ENCODE results near the gene AGL. TPM values are rescaled to one million over a fixed set of nuclear protein-coding genes. Genes with fewer than 3 reads are reported as not detected.

AGL gene
- total RNA-seq: 10 to 100 TPM; 18.4 to 31.6 (median 26.6) TPM

GRCh38 chr1:99849744-99850458 lies at the start of gene AGL:
TSS of gene AGL (plus strand) at chr1:99850361. CDS start at chr1:99851043, 682 bp downstream.
- Histone ChIP-seq H3K4me3 (peak within 1 kb of the TSS; percentile 85 to 95 (median 91)), H3K9me3 (no peaks in the 10 kb centered on the region), H3K36me3 (no peaks in the 10 kb centered on the region), H3K27ac (peak within 1 kb of the TSS; percentile 89 to 96), H3K4me1 (no peaks in the 10 kb centered on the region), H3K27me3 (no peaks in the 10 kb centered on the region)
- DNase-seq (ENCODE audit: low spot score in 2 of 2): peak; percentile 71 to 88
- intact Hi-C loops (cut with DNase I; ENCODE audit: low total_unique reads): no loop called here
- TF ChIP-seq, protein P1, sequence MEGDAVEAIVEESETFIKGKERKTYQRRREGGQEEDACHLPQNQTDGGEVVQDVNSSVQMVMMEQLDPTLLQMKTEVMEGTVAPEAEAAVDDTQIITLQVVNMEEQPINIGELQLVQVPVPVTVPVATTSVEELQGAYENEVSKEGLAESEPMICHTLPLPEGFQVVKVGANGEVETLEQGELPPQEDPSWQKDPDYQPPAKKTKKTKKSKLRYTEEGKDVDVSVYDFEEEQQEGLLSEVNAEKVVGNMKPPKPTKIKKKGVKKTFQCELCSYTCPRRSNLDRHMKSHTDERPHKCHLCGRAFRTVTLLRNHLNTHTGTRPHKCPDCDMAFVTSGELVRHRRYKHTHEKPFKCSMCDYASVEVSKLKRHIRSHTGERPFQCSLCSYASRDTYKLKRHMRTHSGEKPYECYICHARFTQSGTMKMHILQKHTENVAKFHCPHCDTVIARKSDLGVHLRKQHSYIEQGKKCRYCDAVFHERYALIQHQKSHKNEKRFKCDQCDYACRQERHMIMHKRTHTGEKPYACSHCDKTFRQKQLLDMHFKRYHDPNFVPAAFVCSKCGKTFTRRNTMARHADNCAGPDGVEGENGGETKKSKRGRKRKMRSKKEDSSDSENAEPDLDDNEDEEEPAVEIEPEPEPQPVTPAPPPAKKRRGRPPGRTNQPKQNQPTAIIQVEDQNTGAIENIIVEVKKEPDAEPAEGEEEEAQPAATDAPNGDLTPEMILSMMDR (IDR thresholded peaks at IDR 0.05): no peak
- TF ChIP-seq POLR2A (IDR thresholded peaks at IDR 0.05) (no peak), POLR2AphosphoS5 (IDR thresholded peaks at IDR 0.05) (peak; percentile 52 to 71 (median 54))

DNA sequence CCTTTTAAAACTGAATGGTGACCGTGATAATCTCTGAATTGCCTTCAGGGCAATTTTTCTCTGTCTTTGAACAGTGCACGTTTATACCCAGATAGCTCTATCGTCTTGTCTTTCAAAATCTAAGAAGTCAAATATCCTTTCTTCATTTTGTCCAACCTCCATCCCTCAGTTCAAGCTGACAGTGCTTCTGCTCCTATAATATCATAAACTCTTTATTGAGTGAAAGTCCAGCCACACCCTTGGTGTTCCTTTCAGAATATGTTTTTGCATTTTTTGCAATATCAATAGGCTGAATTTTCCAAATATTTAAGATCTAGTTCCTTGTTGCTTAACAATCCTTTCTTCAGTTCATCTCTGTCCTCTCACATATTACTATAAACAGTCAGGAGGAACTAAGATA lies 48.6 kb upstream of the AGL start:
- no peak for TF ChIP-seq POLR2AphosphoS5 (IDR thresholded peaks at IDR 0.05)
- TF ChIP-seq, protein P1 (IDR thresholded peaks at IDR 0.05): no peak
- TF ChIP-seq POLR2A (IDR thresholded peaks at IDR 0.05): no peak
- intact Hi-C loops (cut with DNase I; ENCODE audit: low total_unique reads): no loop called here
- no peaks in the 10 kb centered on the region for H3K27me3 ChIP-seq
- no peaks in the 10 kb centered on the region for H3K4me1 ChIP-seq
- H3K36me3 ChIP-seq: no peaks in the 10 kb centered on the region
- no peak for DNase-seq (ENCODE audit: low spot score in 2 of 2)
- H3K4me3 ChIP-seq: no peak overlapping the region
- no peaks in the 10 kb centered on the region for H3K9me3 ChIP-seq
- no peak overlapping the region for H3K27ac ChIP-seq

- H3K27ac ChIP-seq: no peak overlapping the region
- DNase-seq (ENCODE audit: low spot score in 2 of 2): no peak
- TF ChIP-seq POLR2AphosphoS5 (IDR thresholded peaks at IDR 0.05): no peak
- intact Hi-C loops (cut with DNase I; ENCODE audit: low total_unique reads): loop anchor here (5.0 kb wide), 1 partner anchor 650 kb away; no protein-coding TSS in a partner anchor
- no peaks in the 10 kb centered on the region for H3K4me1 ChIP-seq
- H3K27me3 ChIP-seq: no peaks in the 10 kb centered on the region
- no peak overlapping the region for H3K4me3 ChIP-seq
- no peaks in the 10 kb centered on the region for H3K36me3 ChIP-seq
- H3K9me3 ChIP-seq: no peaks in the 10 kb centered on the region
Observed at GRCh38 chr1:99806882-99807281, 43.3 kb upstream of the AGL start.

DNA sequence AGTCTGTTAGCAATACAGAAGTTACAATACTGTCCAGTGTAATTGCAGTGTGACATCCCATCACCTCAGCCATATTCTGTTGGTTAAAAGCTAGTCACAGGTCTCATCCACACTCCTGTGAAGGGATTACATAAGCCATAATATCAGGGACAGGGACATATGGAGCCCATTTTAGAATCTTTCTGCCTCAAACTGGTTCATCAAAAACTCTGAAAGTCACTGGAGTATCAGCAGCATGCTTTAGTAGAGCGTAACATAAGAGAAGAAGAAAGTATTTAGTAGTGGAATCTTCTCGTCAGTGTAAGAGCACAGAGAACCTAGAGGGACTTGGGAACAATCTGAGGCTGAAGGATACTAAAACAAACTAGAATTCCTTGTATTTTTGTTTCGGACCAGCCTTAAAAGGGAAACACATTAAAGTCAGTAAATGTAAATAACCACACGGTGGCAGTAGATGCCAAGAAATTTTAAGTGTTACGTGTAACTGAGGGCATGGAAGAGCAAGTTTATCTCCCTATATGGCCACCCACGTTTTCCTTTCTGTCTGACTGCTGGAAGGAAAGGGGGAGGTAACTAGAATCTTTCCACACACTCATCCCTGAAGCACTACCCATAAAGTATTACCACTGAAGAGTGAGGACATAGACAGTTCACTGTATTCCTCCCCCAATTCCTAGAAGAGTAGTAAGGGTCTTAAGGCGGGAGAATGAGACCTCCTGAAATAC lies 41.6 kb upstream of the AGL start:
- TF ChIP-seq, protein P1 (IDR thresholded peaks at IDR 0.05): peak; percentile 18 to 73 (median 70)
- no peak for TF ChIP-seq POLR2A (IDR thresholded peaks at IDR 0.05)
- Histone ChIP-seq H3K4me1 (no peaks in the 10 kb centered on the region), H3K4me3 (peak overlapping the region in 1 of 3 donors; percentile 40), H3K27ac (peak overlapping the region; percentile 45 to 58), H3K36me3 (no peaks in the 10 kb centered on the region), H3K9me3 (no peaks in the 10 kb centered on the region), H3K27me3 (no peaks in the 10 kb centered on the region)
- no peak for DNase-seq (ENCODE audit: low spot score in 2 of 2)
- intact Hi-C loops (cut with DNase I; ENCODE audit: low total_unique reads): loop anchor here (5.0 kb wide), 1 partner anchor 649 kb away; no protein-coding TSS in a partner anchor

- Histone ChIP-seq H3K36me3 (no peaks in the 10 kb centered on the region), H3K27ac (no peak overlapping the region), H3K4me1 (no peaks in the 10 kb centered on the region), H3K4me3 (no peak overlapping the region), H3K27me3 (no peaks in the 10 kb centered on the region), H3K9me3 (no peaks in the 10 kb centered on the region)
- no peak for DNase-seq (ENCODE audit: low spot score in 2 of 2)
- TF ChIP-seq POLR2A (IDR thresholded peaks at IDR 0.05) (no peak), POLR2AphosphoS5 (IDR thresholded peaks at IDR 0.05) (no peak)
- TF ChIP-seq, protein P1 (IDR thresholded peaks at IDR 0.05): no peak
- intact Hi-C loops (cut with DNase I; ENCODE audit: low total_unique reads): no loop called here
Observed at GRCh38 chr1:99811075-99811474, 39.1 kb upstream of the AGL start.
